HG02852 (cell line): Measurements from ENCODE around the gene ISG15.
"Not testable (repeated sequence)": the region's sequence is repeated elsewhere in the genome, so short reads cannot be mapped to it uniquely, and the experiment has no call there.

ENCODE experiments used
- ATAC-seq: cut with Tn5 transposase; IDR thresholded peaks from one replicate; pipeline ENCODE4 v1.9.1; 2021; ENCODE audit warnings: mild to moderate bottlenecking, moderate library complexity; ENCODE audit not compliant: unreplicated experiment

Gene ISG15

DNA sequence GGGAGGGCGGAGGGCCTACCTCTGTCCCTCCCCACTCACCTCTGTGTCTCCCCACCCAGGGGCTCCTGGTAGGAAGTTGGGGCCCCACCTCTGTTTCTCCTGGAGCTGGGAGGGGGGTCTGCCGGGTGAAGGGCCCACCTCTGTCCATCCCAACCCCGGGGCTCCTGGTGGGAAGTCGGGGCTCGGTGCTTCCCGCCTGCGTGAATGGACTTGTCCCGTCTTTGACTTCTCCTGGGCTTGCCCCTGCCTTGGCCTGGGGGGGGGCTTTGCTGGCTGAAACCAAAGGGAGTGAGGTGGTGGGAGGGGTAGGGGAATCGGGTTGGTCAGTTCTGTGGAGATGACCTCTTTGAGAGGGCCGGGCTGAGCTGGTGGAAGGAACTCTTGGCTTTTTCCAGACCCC lies 12.4 kb downstream of the ISG15 start:
- no peak for ATAC-seq

DNA sequence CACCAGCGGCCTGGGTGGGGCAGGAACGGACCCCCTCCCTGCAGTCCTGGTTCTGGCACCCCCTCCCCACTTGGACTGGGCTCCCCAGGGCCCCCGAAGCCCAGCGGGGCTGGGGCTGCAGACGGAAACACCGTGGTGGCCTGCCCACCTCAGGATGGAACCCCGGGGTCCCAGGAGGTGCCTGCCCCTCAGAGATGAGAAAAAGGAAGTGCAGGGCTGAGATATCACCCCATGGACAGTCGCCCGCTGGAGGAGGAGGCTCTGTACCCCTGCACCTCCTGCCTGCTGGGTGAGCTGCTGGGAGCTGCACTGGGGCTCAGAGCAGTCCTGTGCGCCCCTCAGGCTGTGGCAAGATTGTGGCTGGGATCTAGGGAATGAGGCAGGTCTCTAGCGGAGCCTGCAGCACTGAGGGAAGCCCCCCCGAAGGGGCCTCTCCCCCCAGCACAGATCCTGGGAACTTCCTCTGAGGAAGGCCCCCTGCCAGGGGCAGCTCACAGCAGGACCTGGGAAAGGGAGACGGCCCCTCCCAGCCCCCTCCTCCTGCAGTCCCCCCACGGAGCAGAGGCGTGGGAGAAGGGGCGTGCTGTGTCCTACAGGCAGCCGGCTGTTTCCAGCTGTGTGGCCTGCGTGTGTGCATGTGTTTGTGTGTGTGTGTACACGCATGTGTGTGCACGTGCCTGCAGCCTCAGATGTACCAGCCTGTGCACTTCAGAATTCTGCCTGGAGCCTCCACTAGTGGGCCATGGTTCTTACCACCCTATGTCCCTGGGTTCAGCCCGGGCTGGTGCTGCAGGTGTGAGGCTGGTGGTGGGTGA lies 13.5 kb downstream of the ISG15 start:
- ATAC-seq, result no peak

DNA sequence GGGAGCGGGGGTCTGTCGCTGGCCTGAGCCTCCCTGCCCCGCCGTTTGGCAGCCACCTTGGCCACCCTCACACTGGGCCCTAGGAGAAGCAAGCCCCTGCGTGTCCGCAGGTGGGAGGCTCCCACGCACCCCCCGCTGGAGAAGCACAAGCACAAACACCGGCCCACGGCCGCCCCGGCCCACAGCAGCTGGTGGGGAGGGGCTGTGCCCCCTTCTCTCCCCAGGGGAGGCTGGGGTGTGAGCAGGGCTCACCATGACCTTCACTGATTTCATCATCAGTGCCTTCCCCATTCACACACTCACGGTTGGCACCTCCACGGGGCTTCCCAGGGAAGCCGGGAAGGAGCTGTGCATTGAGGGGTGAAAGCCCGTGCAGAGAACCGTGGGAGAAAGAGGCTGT lies 14.5 kb downstream of the ISG15 start:
- no peak for ATAC-seq

DNA sequence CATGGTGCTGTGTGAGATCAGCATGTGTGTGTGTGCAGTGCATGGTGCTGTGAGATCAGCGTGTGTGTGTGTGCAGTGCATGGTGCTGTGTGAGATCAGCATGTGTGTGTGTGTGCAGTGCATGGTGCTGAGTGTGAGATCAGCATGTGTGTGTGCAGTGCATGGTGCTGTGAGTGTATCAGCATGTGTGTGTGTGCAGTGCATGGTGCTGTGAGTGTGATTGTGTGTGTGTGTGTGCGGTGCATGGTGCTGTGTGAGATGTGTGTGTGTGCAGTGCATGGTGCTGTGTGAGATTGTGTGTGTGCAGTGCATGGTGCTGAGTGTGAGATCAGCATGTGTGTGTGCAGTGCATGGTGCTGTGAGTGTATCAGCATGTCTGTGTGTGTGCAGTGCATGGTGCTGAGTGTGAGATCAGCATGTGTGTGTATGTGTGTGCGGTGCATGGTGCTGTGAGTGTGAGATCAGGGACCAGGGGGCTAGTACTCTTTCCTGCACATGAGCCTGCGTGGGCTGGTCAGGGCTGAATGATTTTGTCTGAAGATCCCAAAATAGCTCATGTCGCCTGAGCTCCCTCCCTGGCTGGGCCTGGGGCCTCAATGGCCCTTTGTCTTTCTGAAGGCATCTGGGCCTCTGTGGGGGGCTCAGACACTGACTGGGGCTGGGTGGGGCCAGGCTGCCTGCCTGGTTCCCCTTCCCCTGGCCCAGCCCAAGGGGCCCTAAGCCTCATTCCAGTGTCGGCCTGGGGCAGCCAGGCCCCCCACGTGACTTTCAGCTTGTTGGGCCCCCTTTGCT lies 17.8 kb downstream of the ISG15 start:
- ATAC-seq, result not testable (repeated sequence)

DNA sequence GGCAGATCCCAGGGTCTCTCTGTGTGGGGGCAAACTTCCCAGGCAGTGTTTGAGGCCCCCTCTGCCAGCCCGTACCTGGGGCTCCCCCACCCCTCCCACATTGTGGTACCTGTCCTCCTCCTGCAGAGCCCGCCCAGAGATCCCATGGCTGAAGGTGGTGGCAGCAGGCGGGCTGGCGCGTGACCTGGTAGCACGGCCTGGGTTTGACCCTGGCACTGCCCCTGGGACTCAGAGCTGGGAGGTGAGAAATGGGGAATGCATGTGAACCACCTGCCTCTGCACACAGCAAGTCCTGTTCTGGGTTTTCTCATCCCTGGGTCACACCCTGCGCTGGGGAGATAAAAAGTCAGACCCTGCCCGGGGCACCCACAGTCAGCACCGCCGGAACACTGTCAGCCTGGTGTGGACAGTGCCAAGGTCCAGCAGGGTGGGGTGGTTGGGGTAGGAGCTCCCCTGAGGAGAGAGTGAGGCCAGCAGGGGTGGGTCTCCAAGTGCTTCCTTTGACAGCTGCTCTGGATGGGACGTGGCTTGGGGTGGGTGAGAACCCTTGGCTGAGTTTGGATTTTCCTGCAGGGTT lies 18.4 kb downstream of the ISG15 start:
- ATAC-seq, result no peak

DNA sequence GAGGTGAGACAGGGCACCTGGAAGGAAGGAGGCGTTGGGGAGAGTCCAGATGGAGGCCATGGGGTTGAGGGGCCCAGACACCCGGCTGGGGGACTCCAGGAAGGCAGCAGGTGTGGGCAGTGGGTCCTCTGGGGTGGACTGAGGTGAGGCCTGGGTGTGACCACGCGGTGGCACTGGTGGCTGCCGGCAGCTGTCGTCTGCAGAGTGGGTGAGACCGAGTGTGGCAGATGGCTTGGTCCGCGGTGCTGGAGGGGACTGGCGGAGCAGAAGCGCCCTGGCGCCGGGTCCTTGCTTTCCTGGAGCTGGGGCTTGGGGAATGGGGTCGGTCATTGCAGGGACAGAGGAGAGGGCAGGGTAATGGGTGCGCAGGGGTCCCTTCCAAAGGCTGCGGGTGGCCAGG lies 19.1 kb downstream of the ISG15 start:
- ATAC-seq, result peak; percentile 8

DNA sequence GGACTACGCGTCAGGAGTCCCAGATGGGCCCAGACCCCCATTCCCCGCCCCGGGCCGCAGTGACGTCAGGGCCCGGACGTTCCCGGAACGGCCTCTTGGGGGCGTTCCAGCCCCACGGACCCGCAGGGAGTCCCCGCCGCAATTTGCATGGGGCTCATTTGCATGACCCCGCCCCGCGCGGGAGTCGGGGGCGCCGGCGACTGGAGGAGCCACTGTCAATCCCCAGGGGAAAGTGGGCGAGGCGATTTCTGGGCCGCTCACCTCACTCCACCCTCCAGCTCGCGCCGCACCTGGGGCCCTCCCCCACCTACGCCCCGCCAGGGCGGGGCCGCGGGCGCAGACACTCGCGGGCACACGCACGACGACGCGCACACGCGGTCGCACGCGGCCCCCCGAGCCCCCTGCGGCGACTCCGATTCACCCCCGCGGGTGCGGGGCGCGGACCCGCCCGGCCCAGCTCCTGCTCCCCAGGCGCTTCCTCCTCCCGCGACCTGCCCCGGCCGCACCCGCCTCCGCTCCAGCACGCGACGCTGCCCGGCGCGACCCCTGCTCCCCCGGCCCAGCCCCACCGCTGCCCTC lies 19.8 kb downstream of the ISG15 start:
- ATAC-seq, result peak; percentile 73

DNA sequence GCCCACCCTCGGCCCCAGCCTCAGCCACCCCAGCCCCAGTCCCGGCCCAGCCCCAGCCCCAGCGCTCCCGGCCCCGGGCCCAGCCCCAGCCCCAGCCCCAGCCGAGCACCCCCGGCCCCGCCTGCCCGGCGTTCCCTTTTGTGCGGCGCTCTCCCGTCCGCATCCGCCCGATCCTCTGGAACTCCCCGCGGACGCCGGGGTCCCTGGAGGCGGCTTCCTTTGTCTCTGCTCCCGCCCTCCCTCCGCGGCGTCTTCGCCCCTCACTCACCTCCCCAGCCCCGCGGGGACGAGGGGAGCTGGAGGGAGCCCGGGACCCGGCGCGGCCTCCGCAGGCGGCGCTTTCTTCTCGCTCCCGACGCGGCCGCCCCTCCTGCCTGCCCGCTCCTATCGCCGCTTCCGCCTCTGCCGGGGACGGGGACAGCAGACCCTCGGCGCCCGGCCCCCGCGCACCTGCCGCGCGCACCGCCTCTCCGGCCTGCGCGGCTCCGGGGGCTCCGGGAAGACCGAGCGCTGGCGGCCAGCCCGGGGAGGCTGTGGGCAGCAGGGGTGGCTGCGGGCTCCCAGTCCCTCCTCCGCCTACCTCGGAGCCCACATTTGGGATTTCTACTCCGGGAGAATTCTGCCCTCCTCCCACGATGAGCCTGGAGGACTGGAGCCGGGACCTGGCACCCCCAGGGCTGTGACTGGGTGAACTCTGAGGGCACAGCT lies 20.6 kb downstream of the ISG15 start:
- ATAC-seq, result no peak

DNA sequence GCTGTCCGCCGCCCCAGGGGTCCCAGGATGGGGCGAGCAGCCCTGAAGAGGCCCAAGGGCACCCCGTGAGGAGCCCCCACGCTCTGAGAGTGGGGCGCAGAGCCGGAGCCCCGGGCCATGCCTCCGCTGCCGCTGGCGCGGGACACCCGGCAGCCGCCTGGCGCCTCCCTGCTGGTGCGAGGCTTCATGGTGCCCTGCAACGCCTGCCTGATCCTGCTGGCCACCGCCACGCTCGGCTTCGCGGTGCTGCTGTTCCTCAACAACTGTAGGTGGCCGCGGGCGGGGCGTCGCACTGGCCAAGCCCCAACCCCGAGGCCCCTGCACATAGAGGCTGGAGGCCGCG lies 21.1 kb downstream of the ISG15 start:
- ATAC-seq, result no peak

DNA sequence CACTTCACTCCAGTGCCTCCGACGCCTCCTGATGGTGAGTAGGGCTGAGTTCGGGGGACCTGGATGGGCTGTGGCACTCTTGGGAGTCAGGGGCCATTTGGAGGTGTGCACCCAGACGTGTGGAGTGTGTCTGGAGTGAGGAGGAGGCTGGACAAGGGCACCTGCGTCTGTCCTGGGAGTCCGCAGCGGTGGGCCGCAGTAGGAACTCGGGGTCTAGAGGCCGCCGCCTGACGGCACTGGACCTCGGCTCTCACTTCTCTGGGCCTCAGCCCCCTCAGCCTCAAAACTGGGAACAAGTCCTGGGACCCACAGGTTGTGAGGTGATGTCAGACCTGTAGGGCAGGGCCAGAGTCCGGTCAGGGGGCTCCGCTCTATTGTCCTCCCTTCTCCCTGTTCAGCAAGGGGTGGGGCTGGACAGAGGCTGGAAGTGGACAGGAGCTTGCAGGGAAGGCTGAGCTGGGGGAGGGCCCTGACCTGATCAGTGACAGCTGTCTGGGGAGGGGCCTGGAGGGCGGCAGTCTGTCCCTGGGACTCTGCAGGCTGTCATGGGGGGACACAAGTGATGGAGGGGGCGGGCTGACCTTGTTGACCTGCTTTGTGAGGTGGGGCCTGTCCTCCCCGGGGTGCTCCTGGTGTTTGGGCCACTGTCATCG lies 22.1 kb downstream of the ISG15 start:
- no peak for ATAC-seq

DNA sequence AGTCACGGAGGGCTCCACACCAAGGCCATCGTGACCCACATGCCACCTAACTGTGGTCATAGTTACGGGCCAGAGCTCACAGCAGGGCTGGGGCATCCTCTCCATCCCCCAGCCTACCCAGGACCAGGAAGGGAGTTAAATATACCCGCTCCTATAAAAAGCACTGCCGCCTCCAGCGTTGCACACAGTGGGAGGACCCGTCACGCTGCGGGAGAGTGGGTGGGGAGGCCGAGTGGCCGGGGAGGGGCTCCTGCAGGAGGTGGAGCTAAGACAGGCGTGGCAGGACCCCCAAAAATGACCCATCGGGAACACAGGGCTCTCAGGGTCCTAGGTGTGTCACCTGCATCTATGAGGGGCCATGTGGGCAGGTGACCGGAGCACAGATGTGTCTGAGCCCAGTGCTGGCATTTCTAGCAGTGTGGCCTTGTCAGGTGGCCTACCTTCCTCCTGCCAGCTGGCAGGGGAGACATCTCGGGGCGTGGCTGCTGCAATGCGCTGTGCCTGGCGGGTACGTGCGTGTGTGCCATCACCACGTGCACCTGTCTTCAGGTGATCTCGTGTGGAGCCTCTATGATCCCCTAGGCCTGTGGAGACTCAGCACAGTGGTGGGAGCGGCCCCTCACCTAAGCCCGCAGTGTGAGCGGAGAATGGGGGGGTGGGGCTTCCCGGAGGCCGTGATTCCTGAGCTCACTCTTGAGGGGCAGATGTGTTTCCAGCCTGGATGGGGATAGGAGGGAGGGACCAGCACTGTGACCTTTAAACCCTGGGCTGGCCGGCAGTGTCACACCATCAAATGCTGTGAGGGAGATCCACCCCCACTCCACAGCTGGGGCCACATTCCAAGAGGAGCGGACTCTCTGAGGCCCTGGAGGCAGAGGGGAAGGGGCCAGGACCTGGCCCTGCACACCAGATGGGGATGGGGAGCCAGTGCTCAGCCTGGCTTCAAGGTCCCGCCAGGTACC lies 24.4 kb downstream of the ISG15 start:
- no peak for ATAC-seq

DNA sequence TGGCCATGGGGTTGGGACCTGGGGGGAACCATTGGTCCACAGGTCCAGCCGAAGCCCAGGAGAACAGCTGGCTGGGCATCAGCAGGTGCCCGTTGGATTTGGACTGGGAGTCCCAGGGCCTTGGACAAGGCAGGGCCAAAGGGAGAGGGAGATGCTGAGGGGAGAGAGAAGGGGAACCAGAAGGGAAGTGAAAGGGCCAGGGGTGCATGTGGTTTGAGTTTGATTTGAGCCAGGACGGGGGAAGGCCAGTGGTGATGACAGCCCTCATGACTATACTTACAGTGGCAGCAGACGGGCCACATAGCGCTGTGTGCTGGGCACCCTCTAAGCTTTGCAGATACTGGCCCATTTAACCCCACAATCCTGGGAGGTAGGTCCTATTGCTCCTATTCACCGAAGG lies 25.4 kb downstream of the ISG15 start:
- peak; percentile 52 for ATAC-seq

DNA sequence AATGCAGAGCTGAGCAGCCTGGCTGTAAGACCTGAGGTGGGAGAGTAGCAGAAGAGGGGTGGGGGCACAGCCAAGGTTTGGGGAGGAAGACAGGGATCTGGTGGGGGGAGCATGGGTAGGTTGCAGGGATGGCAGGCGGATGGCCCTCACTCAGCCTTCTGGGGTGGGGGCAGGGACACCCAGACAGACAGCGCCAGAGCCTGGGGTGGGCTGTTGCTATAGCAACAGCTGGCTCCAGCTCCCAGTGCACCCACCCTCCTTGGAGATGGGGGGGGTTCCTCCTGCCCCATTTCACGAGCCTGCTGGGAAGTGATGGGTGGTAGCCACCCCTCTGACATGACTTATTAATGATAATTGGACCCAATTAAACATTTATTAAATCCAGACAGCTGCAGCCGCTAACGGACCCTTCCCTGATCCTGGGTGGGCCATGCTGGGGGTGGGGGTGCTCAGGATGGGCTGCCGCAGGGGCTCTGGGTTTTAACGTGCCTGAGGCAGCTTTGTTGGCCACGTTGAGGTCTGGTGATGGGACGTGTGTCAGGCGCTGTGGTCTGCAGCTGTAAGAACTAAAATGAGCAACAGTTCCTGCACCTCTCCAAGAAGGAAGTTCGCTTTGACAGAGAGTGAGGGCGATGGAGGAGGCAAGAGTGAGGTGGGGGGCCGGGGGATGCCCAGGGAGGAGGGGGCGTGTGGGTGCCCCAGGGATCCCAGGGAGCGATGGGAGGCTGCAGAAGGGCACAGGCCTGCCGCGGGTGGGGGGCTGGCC lies 26.0 kb downstream of the ISG15 start:
- no peak for ATAC-seq

DNA sequence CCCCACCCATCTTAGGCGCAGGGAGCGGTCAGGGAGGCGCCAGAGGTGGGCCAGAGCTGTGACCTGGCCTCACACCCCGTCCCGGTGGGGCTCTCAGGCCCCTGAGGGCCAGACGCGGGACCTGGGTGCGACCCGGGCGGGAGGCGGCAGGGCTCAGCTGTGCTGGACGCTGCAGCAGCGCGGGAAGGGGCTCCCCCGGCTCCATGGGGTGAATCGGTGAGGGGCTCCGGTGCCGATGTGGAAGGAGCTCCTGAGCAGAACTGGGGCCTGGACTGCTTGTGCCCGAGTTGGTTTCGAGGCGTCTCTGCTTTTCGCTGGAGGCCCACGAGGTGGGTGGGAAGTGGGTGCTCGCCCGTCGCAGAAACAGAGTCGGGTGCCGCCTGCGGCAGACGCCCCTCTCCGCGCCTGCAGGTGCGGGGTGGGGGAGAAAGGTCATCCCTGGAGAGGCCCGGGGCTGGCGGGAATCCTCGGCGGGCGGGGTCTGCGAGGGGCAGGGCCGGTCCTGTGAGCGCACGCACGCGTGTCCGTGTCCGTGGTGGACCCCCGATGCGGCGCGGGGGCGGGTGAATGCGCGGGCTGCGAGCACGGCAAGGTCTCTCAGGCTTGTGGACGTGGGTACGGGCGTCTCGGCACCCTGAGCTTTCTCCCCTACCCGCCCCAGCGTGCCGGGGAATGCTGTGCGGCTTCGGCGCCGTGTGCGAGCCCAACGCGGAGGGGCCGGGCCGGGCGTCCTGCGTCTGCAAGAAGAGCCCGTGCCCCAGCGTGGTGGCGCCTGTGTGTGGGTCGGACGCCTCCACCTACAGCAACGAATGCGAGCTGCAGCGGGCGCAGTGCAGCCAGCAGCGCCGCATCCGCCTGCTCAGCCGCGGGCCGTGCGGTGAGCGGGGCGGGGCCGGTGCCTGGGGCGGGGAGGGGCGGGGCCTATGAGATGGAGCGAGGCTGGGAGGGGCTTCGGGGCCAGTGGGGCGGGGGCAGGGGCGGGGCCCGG lies 27.0 kb downstream of the ISG15 start:
- ATAC-seq, result no peak

DNA sequence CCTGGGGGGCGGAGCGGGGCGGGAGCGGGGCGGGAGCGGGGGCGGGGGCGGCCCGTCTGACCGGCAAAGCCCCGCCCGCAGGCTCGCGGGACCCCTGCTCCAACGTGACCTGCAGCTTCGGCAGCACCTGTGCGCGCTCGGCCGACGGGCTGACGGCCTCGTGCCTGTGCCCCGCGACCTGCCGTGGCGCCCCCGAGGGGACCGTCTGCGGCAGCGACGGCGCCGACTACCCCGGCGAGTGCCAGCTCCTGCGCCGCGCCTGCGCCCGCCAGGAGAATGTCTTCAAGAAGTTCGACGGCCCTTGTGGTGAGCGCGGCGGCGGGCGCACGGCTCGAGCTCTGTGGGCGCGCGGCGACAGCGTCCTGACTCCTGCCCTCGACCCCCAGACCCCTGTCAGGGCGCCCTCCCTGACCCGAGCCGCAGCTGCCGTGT lies 27.8 kb downstream of the ISG15 start:
- ATAC-seq, result no peak

DNA sequence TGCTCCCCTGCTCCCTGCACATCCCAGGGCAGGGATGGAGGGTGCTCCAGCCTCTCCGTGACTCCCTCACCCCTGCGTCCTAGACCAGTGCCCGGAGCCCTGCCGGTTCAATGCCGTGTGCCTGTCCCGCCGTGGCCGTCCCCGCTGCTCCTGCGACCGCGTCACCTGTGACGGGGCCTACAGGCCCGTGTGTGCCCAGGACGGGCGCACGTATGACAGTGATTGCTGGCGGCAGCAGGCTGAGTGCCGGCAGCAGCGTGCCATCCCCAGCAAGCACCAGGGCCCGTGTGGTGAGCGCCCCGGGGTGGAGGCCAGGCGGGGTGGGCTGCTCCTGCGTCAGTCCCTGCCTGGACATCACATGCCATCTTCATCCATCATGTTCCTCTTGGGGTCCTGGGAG lies 28.6 kb downstream of the ISG15 start:
- ATAC-seq, result no peak

DNA sequence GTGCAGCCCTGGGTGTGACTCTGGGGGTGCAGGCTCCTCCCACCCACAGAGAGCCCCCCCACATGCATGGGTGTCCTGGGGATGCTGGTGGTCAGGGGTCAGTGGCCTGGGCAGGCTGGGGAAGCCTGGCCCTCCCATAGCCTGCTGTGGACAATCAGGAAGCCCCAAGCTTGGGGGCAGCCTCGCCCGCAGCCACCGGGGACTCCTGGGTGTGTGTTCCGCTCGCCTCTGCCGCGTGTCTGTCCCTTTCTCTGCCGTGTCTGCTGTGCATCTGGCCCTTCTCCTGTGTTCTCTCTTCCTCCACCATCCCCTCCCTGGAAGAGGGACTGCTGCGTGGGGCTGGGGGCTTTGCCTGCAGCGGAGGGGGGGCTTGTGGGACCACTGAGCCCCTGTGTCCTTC lies 29.5 kb downstream of the ISG15 start:
- ATAC-seq, result no peak
